ENCODE data around the gene DECR2. TPM values are rescaled to one million over a fixed set of nuclear protein-coding genes. Genes with fewer than 3 reads are reported as not detected.
A peak's percentile ranks its signal among the peaks of the same experiment; 100 is the strongest.

The DECR2 gene
- total RNA-seq, 2 donors from 2014 or later = 38.9 to 41.2 TPM

- 84 to 92% methylated on average over 13 of the region's 13 CpGs for WGBS, 2 donors
- no peak for ATAC-seq
- no peak for DNase-seq
- no peaks in the 10 kb centered on the region for H3K9me3 ChIP-seq
- intact Hi-C loops (cut with DNase I) = no loop called here
- no peaks in the 10 kb centered on the region for H3K27me3 ChIP-seq
- peaks cover 44% of the 10 kb centered on the region for H3K4me1 ChIP-seq
- no peak overlapping the region for H3K4me3 ChIP-seq
- H3K36me3 ChIP-seq (replicated peaks in 1 of 2; ENCODE audit: insufficient read depth in 1 of 2, low read depth in 2 of 2) = no peaks in the 10 kb centered on the region
- H3K27ac ChIP-seq = no peak overlapping the region
- no peak for TF ChIP-seq POLR2A (IDR thresholded peaks at IDR 0.05)
- TF ChIP-seq, protein P1, sequence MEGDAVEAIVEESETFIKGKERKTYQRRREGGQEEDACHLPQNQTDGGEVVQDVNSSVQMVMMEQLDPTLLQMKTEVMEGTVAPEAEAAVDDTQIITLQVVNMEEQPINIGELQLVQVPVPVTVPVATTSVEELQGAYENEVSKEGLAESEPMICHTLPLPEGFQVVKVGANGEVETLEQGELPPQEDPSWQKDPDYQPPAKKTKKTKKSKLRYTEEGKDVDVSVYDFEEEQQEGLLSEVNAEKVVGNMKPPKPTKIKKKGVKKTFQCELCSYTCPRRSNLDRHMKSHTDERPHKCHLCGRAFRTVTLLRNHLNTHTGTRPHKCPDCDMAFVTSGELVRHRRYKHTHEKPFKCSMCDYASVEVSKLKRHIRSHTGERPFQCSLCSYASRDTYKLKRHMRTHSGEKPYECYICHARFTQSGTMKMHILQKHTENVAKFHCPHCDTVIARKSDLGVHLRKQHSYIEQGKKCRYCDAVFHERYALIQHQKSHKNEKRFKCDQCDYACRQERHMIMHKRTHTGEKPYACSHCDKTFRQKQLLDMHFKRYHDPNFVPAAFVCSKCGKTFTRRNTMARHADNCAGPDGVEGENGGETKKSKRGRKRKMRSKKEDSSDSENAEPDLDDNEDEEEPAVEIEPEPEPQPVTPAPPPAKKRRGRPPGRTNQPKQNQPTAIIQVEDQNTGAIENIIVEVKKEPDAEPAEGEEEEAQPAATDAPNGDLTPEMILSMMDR (IDR thresholded peaks at IDR 0.05) = no peak
These were observed 52.8 kb downstream of the DECR2 start for GRCh38 chr16:454397-454940.

GRCh38 chr16:455453-455852, 53.8 kb downstream of the DECR2 start:
- Histone ChIP-seq H3K27me3 (no peaks in the 10 kb centered on the region), H3K4me1 (peaks cover 38% of the 10 kb centered on the region), H3K36me3 (replicated peaks in 1 of 2; ENCODE audit: insufficient read depth in 1 of 2, low read depth in 2 of 2) (no peaks in the 10 kb centered on the region), H3K27ac (no peak overlapping the region), H3K4me3 (no peak overlapping the region), H3K9me3 (no peaks in the 10 kb centered on the region)
- 92 to 96% methylated on average over 9 to 12 of the region's 12 CpGs for WGBS, 2 donors
- intact Hi-C loops (cut with DNase I) = no loop called here
- TF ChIP-seq, protein P1 (IDR thresholded peaks at IDR 0.05) = no peak
- TF ChIP-seq POLR2A (IDR thresholded peaks at IDR 0.05) = no peak
- no peak for ATAC-seq
- no peak for DNase-seq

DNA sequence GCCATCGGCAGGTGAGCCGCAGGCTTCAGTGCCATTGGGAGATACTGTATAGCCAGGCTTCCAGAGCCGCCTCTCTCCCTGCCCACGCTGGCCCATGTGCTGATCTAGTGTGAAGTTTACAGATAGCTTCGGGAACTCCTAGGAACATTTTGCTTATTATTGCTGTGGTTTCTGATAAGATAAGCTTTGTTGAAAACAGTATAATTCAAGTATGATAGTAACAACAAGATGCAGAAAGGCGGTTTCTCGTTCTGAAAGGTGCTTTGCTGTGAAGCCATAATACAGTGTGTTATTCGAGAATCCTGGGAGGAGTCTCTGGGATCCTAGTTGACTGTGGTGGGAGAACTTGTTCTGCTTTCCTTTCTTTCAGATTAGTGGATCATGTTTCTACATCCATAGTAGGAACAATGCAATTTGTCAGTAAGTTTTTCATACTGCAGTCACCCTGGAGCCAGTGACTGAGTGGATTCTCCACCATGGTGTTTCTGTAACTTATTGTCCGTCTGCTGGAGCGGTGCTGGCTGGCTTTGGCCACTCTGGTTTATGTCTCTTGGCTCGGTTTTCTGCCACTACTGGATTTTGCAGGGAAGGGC, 55.3 kb downstream of the DECR2 start:
- Histone ChIP-seq H3K9me3 (no peaks in the 10 kb centered on the region), H3K4me3 (no peak overlapping the region), H3K36me3 (replicated peaks in 1 of 2; ENCODE audit: insufficient read depth in 1 of 2, low read depth in 2 of 2) (no peaks in the 10 kb centered on the region), H3K4me1 (peaks cover 37% of the 10 kb centered on the region), H3K27ac (peak overlapping the region; percentile 30 to 80 (median 62)), H3K27me3 (no peaks in the 10 kb centered on the region)
- DNase-seq (peak in 3 of 4 donors; percentile 23 to 51 (median 41)), ATAC-seq (peak; percentile 58)
- intact Hi-C loops (cut with DNase I) = no loop called here
- TF ChIP-seq, protein P1 (IDR thresholded peaks at IDR 0.05) = peak in 1 of 7 experiments; percentile 25
- no peak for TF ChIP-seq POLR2A (IDR thresholded peaks at IDR 0.05)
- 23 to 29% methylated on average over 9 to 11 of the region's 11 CpGs for WGBS, 2 donors

DNA sequence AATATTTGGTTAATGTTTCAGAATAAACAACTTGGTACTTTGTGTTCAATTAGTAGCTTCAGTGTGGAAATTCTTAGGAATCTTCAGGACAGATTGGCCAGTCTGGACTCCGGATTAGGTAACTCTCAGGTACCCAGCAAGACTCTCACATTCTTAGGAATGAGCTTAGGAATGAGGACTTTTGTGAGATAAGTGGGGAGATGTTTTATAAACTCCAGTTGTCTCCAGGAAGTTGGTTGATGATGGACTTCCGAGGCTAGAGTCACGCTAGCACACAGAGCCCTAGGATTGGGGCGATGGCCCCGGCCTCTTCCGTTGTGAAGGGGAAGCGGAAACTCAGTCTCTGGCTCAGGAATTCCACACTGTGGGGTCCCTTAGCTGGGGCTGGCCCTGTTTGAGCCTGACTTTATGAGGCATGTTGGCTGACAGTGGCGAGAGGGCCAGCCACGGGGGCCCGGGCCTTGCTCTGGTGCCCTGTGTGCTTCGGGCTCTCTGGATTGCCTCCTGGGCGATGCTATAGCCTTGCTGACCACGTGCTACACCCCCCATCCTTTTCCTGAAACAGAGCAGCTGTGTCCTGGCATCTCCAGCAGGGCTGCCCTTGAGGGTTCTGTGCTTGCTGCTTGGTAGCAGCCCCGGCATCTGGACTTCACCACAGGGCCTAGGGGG, 56.2 kb downstream of the DECR2 start:
- H3K9me3 ChIP-seq = no peaks in the 10 kb centered on the region
- no peak overlapping the region for H3K4me3 ChIP-seq
- ATAC-seq = peak; percentile 36
- peak overlapping the region; percentile 48 to 80 (median 68) for H3K27ac ChIP-seq
- no peaks in the 10 kb centered on the region for H3K27me3 ChIP-seq
- WGBS, 2 donors = 71 to 75% methylated on average over 6 to 14 of the region's 14 CpGs
- TF ChIP-seq POLR2A (IDR thresholded peaks at IDR 0.05) = no peak
- TF ChIP-seq, protein P1 (IDR thresholded peaks at IDR 0.05) = no peak
- H3K36me3 ChIP-seq (replicated peaks in 1 of 2; ENCODE audit: insufficient read depth in 1 of 2, low read depth in 2 of 2) = peaks cover 0 to 2% of the 10 kb centered on the region in 2 donors
- intact Hi-C loops (cut with DNase I) = no loop called here
- peaks cover 37% of the 10 kb centered on the region for H3K4me1 ChIP-seq
- DNase-seq = peak; percentile 31 to 64 (median 54)
